NB4 (cell line): Measurements from ENCODE around the gene TIMM23.
A peak's percentile ranks its signal among the peaks of the same experiment; 100 is the strongest.

Experiments
- CTCF ChIP-seq: IDR thresholded peaks from one replicate; pipeline ENCODE4 v1.5.1; 2012; ENCODE audit warnings: low read depth, low read length
- MYC ChIP-seq: IDR thresholded peaks from 2 replicates; pipeline ENCODE4 v1.6.1; 2011; ENCODE audit warnings: low read depth, low read length

GRCh38 chr10:46028584-46029460 is 56.5 kb downstream of the TIMM23 start:
- TF ChIP-seq CTCF (peak; percentile 69), MYC (peak; percentile 32; the same call in 1 of the 2 replicates)
